RPMI8226 (cell line): ENCODE results near the gene TTC38.
A peak's percentile ranks its signal among the peaks of the same experiment; 100 is the strongest.

Experiments
- DNase-seq: peaks from one replicate; pipeline ENCODE4 v3.0.0-alpha.2; 2015

TTC38 gene

DNA sequence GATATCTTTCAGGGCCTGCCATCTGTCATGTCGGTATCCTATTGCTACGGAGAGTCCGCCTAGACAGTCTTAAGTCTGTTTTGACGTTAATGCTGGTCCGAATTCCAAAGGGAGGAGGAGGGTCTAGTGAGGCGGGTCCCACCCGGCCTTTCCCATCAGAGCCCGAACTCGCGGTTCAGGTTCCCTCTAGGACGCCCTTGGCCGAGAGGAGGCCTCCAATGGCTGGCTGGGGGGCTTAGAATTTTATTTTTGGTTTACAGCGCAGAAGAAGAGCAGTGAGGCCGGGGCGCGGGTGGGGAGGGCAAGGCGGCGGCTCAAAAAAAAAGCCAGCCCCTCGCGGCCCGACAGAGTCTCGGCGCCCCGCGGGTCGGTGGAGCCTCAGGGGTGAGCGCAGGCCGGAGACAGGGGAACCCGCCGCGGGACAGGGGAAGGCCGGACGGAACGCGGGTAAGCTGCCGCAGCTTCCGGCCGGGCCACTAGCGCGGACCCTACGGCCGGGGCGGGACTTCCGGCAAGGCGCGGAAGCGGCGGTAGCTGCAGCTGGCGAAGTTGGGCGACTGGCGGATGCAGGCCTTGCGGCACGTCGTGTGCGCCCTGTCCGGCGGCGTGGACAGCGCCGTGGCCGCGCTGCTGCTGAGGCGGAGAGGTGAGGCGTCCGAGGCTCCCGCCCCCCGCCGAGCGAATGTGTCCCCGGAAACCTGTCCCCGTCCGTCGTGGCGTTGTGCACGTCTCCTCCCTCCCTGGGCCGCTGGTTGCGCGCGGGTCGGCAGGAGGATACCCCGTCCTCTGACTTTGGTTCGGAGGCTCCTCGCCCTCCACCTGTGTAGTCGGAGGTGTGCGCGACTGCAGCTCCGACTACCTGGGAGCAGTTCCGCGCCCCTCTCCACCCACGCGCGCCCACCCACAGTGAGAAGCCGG lies 67.7 kb downstream of the TTC38 start, which contains the start of gene TRMU:
Gene TRMU (plus strand): TSS at position 514 of the 918 bp plus-strand sequence. CDS start 51 bp downstream, at position 565.
- peak; percentile 93 for DNase-seq

GRCh38 chr22:46336119-46337078 lies 68.6 kb downstream of the TTC38 start:
- DNase-seq, result peak; percentile 31

DNA sequence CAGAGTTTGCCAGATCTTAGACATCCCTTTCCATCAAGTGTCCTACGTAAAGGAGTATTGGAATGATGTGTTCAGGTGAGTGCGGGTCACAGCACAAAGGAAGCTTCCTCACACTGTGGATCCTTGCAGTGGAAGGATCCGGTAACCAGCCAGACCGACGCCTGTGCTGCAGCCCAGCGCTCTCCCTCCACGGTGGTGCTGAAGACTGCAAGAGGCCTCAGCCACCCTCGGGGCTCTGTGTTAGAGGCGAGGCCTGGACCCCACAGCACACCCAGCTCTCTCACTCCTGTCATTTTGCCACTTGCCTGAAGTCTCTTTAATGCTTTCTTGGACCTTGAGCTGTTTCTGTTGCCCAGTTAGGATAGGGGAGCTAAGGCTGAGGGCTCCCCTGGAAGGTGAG lies 70.1 kb downstream of the TTC38 start:
- no peak for DNase-seq

DNA sequence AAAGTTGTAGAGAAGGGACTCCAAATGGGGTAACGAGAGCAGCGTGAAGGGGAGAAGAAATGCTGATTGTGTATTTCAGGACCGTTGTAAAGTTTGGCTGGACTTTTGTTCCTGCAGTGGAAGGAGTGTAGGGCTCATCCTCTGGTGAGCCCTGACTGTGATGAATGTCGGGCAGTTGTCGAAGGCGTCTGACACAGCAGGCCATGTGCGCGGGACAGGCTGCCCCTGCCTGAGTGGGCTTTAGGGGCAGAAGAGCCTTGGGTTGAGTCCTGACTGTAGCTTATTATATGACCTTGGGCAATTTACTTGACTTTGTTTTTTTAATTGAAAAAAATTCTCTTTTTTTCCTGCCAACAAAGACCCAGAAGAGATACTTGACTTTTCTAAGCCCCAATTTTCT lies 70.8 kb downstream of the TTC38 start:
- DNase-seq, result no peak

- DNase-seq, result no peak
Measured at GRCh38 chr22:46339956-46340355, 72.1 kb downstream of the TTC38 start.

DNA sequence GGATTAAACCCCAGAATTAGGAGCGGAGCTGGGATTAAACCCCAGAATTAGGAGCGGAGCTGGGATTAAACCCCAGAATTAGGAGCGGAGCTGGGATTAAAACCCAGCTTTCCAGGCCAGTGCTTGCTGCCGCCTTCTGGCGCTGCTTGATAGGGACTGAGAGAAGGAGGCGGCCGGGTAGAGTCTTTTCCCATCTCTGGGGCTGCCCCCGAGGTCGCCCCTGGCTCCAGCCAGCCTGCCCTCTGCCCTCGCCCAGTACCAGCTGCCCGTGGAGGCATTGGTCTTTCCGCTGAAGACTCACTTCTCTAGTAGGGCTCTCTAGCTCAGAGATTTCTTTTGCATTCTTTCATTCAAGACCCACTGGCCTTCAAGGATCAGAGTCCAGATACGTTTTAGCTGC lies 72.9 kb downstream of the TTC38 start:
- no peak for DNase-seq
